Cardiac muscle cell (in vitro differentiated cells and primary cell): ENCODE results near the gene HMGN2. TPM values are rescaled to one million over a fixed set of nuclear protein-coding genes. Genes with fewer than 3 reads are reported as not detected.

Source experiments
- DNase-seq, 2 donors: peaks; one replicate each; pipeline versions ENCODE4 v3.0.0 to v3.0.0-alpha.2; 2010 to 2017; ENCODE audit warnings: low read depth in 1 of 2, low spot score in 1 of 2
- H3K27ac ChIP-seq: fragments of 200-600 bp; sonication (generic); 2 replicates; pipeline ENCODE4 v1.5.1; 2016
- H3K27me3 ChIP-seq: fragments of 200-600 bp; sonication (generic); 2 replicates; pipeline ENCODE4 v1.6.0; 2016; ENCODE audit warnings: control low read depth
- H3K36me3 ChIP-seq: fragments of 200-600 bp; sonication (generic); 2 replicates; pipeline ENCODE4 v1.5.1; 2016; ENCODE audit warnings: control low read depth
- H3K4me1 ChIP-seq: fragments of 200-600 bp; sonication (generic); 2 replicates; pipeline ENCODE4 v1.8.1; 2017; ENCODE audit warnings: low read depth, mild to moderate bottlenecking, mixed run types
- H3K4me3 ChIP-seq: fragments of 200-600 bp; sonication (generic); 2 replicates; pipeline ENCODE4 v1.5.1; 2016; ENCODE audit warnings: mild to moderate bottlenecking
- H3K9me3 ChIP-seq: fragments of 200-600 bp; sonication (generic); 2 replicates; pipeline ENCODE4 v1.5.1; 2017; ENCODE audit warnings: low read depth, mild to moderate bottlenecking, control low read depth
- polyA plus RNA-seq: library from polyadenylated mRNA; unstranded; fragments of >200 nt; fragmentation: Nextera tagmentation; extraction: Ambion mirVana; gene quantifications from 2 replicates; pipeline ENCODE4 v1.2.1, GENCODE V29; 2016
- total RNA-seq: library from RNA; depleted of rRNA; stranded (reverse); fragments of >200 nt; gene quantifications from 2 replicates; pipeline ENCODE4 v1.2.3, GENCODE V29; 2016
- TF ChIP-seq, protein P1 (sequence below): IDR thresholded peaks from 2 replicates; pipeline ENCODE4 v1.5.1; 2012; ENCODE audit warnings: low read depth, mild to moderate bottlenecking, low read length

Gene HMGN2
- total and polyA plus RNA-seq, 2 experiments from 2014 or later: 533 to 792 TPM

DNA sequence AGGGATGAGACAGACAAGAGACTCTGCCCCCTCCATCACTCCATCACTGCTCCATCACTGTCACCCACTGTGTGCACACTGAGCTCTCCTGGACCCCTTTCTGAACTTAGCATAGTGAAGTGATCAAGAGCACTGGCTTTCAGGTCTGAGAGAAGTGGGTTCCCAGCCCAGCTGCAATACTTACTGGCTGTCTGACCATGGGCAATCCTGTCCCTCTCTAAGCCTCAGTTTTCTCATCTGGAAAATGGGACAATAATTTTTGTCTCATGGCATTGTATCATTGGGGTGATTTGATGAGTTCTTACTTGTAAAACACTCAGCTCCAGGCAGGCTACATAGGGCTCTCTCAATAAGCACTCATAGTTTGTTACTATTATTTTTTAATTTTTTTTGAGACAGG, 49.8 kb downstream of the HMGN2 start:
- TF ChIP-seq, protein P1, sequence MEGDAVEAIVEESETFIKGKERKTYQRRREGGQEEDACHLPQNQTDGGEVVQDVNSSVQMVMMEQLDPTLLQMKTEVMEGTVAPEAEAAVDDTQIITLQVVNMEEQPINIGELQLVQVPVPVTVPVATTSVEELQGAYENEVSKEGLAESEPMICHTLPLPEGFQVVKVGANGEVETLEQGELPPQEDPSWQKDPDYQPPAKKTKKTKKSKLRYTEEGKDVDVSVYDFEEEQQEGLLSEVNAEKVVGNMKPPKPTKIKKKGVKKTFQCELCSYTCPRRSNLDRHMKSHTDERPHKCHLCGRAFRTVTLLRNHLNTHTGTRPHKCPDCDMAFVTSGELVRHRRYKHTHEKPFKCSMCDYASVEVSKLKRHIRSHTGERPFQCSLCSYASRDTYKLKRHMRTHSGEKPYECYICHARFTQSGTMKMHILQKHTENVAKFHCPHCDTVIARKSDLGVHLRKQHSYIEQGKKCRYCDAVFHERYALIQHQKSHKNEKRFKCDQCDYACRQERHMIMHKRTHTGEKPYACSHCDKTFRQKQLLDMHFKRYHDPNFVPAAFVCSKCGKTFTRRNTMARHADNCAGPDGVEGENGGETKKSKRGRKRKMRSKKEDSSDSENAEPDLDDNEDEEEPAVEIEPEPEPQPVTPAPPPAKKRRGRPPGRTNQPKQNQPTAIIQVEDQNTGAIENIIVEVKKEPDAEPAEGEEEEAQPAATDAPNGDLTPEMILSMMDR: no peak
- Histone ChIP-seq H3K27ac (no peak overlapping the region), H3K36me3 (no peaks in the 10 kb centered on the region), H3K9me3 (no peaks in the 10 kb centered on the region), H3K4me3 (no peak overlapping the region), H3K4me1 (no peaks in the 10 kb centered on the region), H3K27me3 (no peaks in the 10 kb centered on the region)
- DNase-seq: no peak

DNA sequence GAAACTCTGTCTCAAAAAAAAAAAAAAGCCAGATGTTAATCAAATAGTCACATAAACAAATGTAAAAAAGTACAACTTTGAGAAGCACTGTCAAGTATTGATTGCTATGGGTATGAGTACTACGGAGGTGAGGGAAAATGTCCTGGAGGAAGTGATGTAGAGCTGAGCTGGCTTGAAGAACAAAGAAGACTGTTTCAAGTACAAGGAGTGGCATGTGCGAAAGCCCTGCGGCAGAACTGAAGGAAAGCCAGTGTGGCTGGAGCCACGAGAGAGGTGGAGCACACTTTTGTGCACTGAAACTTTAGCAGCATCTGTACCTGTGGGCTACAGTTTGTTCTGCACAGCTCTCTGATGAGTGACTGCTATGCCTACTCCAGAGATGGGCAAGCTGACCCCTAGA, 51.9 kb downstream of the HMGN2 start:
- no peak for DNase-seq
- TF ChIP-seq, protein P1: no peak
- no peak overlapping the region for H3K27ac ChIP-seq
- H3K27me3 ChIP-seq: no peaks in the 10 kb centered on the region
- H3K4me3 ChIP-seq: no peak overlapping the region
- no peaks in the 10 kb centered on the region for H3K9me3 ChIP-seq
- H3K4me1 ChIP-seq: no peaks in the 10 kb centered on the region
- no peaks in the 10 kb centered on the region for H3K36me3 ChIP-seq

Other genes with a start within 250 kb of the HMGN2 start
- 32.7 and 33.2 TPM in 2 replicates for gene CEP85, start 238.2 kb upstream of the HMGN2 start, total RNA-seq
- 22.9 and 28.8 TPM in 2 replicates for gene CEP85, start 238.2 kb upstream of the HMGN2 start, polyA plus RNA-seq
- gene SH3BGRL3, start 192.4 kb upstream of the HMGN2 start, total RNA-seq: 23.0 and 32.9 TPM in 2 replicates
- gene SH3BGRL3, start 192.4 kb upstream of the HMGN2 start, polyA plus RNA-seq: 93.4 and 119 TPM in 2 replicates
- gene UBXN11, start 165.8 kb upstream of the HMGN2 start, total RNA-seq: 13.8 and 21.1 TPM in 2 replicates
- 40.1 and 41.3 TPM in 2 replicates for gene UBXN11, start 165.8 kb upstream of the HMGN2 start, polyA plus RNA-seq
- gene CD52, start 154.5 kb upstream of the HMGN2 start, total RNA-seq: not detected in 2 replicates
- gene CD52, start 154.5 kb upstream of the HMGN2 start, polyA plus RNA-seq: 2.0 and 3.3 TPM in 2 replicates
- 0.06 TPM in 1 of 2 replicates, not detected in the other for gene CRYBG2, start 118.3 kb upstream of the HMGN2 start, total RNA-seq
- gene CRYBG2, start 118.3 kb upstream of the HMGN2 start, polyA plus RNA-seq: 0.89 and 1.7 TPM in 2 replicates
- gene ZNF683, start 99.7 kb upstream of the HMGN2 start, total RNA-seq: not detected in 2 replicates
- not detected in 2 replicates for gene ZNF683, start 99.7 kb upstream of the HMGN2 start, polyA plus RNA-seq
- gene LIN28A, start 61.6 kb upstream of the HMGN2 start, total RNA-seq: 7.2 and 16.6 TPM in 2 replicates
- gene LIN28A, start 61.6 kb upstream of the HMGN2 start, polyA plus RNA-seq: 3.4 and 5.6 TPM in 2 replicates
- gene DHDDS, start 40.1 kb upstream of the HMGN2 start, total RNA-seq: 48.7 and 51.1 TPM in 2 replicates
- gene DHDDS, start 40.1 kb upstream of the HMGN2 start, polyA plus RNA-seq: 41.7 and 46.8 TPM in 2 replicates
- 32.4 and 46.2 TPM in 2 replicates for gene RPS6KA1, start 57.3 kb downstream of the HMGN2 start, total RNA-seq
- 22.6 and 26.9 TPM in 2 replicates for gene RPS6KA1, start 57.3 kb downstream of the HMGN2 start, polyA plus RNA-seq
- gene ARID1A, start 223.6 kb downstream of the HMGN2 start, total RNA-seq: 52.9 and 93.3 TPM in 2 replicates
- gene ARID1A, start 223.6 kb downstream of the HMGN2 start, polyA plus RNA-seq: 28.5 and 43.1 TPM in 2 replicates